GM12891 (cell line): Measurements from ENCODE around the gene CLK4.

Experiments used
- POLR2A ChIP-seq: IDR thresholded peaks from 2 replicates; pipeline ENCODE4 v1.6.1; 2011; ENCODE audit warnings: low read depth, low read length, control low read depth
- POLR2AphosphoS5 ChIP-seq: IDR thresholded peaks from 2 replicates; pipeline ENCODE4 v1.6.1; 2011; ENCODE audit warnings: low read depth, low read length, control low read depth
- SPI1 ChIP-seq: IDR thresholded peaks from 2 replicates; pipeline ENCODE4 v1.6.1; 2011; ENCODE audit warnings: low read depth, low read length, control low read depth
- TAF1 ChIP-seq: IDR thresholded peaks from 2 replicates; pipeline ENCODE4 v1.6.1; 2011; ENCODE audit warnings: low read depth, low read length, control low read depth

DNA sequence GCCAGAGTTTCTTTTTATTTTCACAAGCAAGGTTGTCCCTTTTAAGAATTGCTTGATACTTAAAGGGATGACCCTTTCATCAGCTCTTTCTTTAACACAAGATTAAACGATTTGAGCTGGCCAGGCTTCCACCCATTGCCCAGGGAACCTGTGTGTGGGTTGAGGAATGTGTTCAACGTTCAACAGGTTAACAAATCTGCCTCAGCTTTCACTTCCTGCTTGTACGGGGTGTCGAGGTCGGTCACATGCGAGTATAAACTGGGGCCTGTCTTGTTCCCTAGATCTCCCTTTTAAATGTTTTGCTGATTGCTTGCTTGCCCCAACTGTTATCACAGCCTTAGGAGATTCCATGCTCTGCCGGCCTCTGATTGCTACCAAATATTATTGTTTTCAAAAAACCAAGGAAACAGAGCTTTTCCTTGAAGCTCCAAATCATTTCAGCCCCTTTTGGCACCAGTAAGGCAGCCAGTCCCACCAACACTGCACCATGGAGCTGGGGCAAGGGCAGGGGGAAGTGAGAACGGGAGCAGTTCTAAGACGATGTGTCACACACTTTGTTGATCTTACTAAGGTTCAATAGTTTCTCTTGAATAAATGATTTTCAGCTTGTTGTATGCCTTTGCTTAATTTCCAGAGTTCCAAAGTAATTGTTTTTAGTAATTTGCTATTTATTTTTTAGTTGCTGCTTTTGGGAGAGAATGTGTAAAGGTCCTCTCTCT lies 10.7 kb upstream of the CLK4 start:
- TF ChIP-seq POLR2AphosphoS5 (no peak), TAF1 (no peak), POLR2A (no peak), SPI1 (peak; percentile 67)
